Measurements from ENCODE around the gene RIMKLB. TPM values are rescaled to one million over a fixed set of nuclear protein-coding genes. Genes with fewer than 3 reads are reported as not detected.
"Not testable (repeated sequence)": the region's sequence is repeated elsewhere in the genome, so short reads cannot be mapped to it uniquely, and the experiment has no call there.

The RIMKLB gene
- total RNA-seq, 1 donor from 2014 or later, result 59.8 TPM

DNA sequence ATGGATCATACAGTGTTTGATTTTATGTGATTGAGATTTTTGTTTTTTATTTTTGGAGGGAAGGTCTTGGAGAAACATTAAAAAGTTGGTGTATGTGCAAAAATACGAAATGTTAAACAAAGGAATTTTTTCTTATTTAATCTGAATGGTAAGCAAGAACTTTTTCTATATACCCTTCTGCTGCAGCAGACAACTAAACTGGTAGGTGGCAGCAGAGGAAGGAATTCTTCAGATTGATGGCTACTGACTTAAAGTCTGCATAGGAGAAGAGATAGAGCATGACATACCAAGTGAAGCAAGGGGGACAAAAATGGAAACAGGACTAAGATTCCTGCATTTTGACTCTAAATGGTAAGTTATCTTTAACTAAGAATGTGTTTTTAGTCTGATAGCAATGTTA lies 82.6 kb downstream of the RIMKLB start:
- Mint-ChIP-seq H3K4me1 (ENCODE audit: unreplicated experiment) (no peaks in the 10 kb centered on the region), H3K27ac (no peak overlapping the region), H3K27me3 (no peaks in the 10 kb centered on the region), H3K36me3 (peaks cover 34% of the 10 kb centered on the region), H3K4me3 (no peak overlapping the region), H3K9me3 (no peaks in the 10 kb centered on the region)
- no peak for DNase-seq (ENCODE audit: extremely low spot score, unreplicated experiment)
- TF ChIP-seq, protein P1, sequence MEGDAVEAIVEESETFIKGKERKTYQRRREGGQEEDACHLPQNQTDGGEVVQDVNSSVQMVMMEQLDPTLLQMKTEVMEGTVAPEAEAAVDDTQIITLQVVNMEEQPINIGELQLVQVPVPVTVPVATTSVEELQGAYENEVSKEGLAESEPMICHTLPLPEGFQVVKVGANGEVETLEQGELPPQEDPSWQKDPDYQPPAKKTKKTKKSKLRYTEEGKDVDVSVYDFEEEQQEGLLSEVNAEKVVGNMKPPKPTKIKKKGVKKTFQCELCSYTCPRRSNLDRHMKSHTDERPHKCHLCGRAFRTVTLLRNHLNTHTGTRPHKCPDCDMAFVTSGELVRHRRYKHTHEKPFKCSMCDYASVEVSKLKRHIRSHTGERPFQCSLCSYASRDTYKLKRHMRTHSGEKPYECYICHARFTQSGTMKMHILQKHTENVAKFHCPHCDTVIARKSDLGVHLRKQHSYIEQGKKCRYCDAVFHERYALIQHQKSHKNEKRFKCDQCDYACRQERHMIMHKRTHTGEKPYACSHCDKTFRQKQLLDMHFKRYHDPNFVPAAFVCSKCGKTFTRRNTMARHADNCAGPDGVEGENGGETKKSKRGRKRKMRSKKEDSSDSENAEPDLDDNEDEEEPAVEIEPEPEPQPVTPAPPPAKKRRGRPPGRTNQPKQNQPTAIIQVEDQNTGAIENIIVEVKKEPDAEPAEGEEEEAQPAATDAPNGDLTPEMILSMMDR (conservative IDR thresholded peaks at IDR 0.05), result peak; percentile 64

DNA sequence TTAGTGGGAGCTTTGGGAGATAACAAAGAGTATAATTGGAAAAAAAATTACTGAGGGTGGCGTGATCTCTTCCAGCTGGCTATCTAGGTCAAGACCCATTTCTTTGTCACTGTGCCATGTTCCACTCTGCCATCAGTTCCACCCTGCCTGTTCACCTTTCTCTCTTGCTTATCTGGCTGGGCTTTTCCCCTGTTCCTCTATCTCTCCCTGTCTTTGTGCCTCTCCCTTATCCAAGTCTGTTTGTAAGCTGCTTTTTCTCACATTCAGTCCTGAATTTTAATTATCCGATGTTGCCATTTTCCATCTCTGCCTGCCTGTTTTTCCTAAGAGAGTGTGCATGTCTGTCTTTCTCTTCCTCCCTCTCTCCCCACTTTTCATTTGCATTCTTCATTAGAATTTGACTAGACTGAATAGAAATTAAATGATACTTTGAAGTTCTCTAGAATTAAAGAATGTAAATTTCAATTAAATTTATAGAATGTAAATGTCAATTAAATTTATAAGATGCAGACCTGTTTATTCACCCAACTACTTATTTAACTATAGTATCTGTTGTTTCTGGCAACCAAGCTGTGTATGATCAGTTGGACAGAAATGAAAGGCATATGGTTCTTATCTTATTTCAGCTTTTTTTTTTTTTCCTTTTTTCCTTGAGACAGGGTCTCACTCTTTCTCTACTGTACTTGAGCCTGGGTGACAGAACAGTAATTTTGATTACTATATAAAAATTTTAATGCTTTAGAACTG lies 83.8 kb downstream of the RIMKLB start:
- H3K4me3 Mint-ChIP-seq, result no peak overlapping the region
- DNase-seq (ENCODE audit: extremely low spot score, unreplicated experiment), result no peak
- H3K36me3 Mint-ChIP-seq, result peaks cover 27% of the 10 kb centered on the region
- H3K9me3 Mint-ChIP-seq, result no peaks in the 10 kb centered on the region
- no peaks in the 10 kb centered on the region for H3K4me1 Mint-ChIP-seq (ENCODE audit: unreplicated experiment)
- H3K27ac Mint-ChIP-seq, result no peak overlapping the region
- no peaks in the 10 kb centered on the region for H3K27me3 Mint-ChIP-seq
- TF ChIP-seq, protein P1 (conservative IDR thresholded peaks at IDR 0.05), result no peak

DNA sequence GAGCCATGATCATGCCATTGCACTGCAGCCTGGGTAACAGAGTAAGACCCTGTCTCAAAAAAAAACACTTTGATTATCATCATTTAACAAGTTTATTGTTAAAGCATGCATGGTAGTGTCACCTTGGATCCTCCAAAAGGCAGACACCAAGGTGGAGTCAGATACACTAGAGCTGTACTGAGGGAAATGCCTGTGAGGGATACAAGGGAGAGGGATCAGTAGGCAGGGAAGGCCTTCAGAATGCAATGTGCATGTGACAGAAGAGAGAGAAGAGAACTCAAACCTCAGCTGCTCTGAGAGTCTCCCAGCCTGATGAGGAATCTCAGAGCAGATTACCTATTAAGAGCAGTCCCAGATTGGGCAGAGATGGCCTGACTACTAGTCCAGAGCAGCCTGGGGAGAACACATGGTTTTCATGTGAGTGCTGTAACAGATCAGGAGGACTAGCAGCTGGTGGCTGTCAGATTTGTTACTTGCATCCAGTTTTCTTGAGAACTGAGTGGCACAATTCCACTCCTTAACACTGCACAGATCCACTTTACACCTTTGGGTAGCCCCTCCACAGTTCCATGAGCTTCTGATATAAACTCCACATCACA lies 86.6 kb downstream of the RIMKLB start:
- no peaks in the 10 kb centered on the region for H3K9me3 Mint-ChIP-seq
- H3K27ac Mint-ChIP-seq, result no peak overlapping the region
- TF ChIP-seq, protein P1 (conservative IDR thresholded peaks at IDR 0.05), result no peak
- peaks cover 19% of the 10 kb centered on the region for H3K36me3 Mint-ChIP-seq
- H3K27me3 Mint-ChIP-seq, result peaks cover 10% of the 10 kb centered on the region
- DNase-seq (ENCODE audit: extremely low spot score, unreplicated experiment), result no peak
- H3K4me3 Mint-ChIP-seq, result no peak overlapping the region
- H3K4me1 Mint-ChIP-seq (ENCODE audit: unreplicated experiment), result no peaks in the 10 kb centered on the region

DNA sequence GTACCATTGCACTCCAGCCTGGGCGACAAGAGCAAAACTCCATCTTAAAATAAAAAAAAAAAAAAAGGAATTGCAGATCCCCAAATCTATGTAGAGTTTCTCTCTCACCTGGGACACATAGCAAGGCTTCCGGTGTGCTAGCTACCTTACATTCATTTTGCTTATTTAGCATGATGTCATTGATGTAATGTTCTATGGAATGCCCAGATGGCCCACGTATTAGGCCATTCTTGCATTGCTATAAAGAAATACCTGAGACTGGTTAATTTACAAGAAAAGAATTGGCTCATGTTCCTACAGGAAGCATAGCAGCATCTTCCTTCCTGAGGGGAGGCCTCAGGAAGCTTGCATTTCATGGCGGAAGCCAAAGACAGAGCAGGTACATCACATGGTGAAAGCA lies 87.7 kb downstream of the RIMKLB start:
- peaks cover 15% of the 10 kb centered on the region for H3K36me3 Mint-ChIP-seq

DNA sequence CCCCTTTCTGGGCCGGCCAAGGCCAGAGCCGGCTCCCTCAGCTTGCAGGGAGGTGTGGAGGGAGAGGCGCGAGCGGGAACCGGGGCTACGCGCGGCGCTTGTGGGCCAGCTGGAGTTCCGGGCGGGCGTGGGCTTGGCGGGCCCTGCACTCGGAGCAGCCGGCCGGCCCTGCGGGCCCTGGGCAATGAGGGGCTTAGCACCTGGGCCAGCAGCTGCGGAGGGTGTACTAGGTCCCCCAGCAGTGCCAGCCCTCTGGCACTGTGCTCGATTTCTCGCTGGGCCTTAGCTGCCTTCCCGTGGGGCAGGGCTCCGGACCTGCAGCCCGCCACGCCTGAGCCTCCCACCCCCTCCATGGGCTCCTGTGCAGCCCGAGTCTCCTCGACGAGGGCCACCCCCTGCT lies 89.4 kb downstream of the RIMKLB start:
- H3K27ac Mint-ChIP-seq; DNase-seq (ENCODE audit: extremely low spot score, unreplicated experiment); H3K4me1 Mint-ChIP-seq (ENCODE audit: unreplicated experiment); H3K9me3 Mint-ChIP-seq; H3K4me3 Mint-ChIP-seq: not testable (repeated sequence)
- Mint-ChIP-seq H3K27me3 (peaks cover 14% of the 10 kb centered on the region), H3K36me3 (peaks cover 14% of the 10 kb centered on the region)

More for the DNA sequence above, 87.7 kb downstream of the RIMKLB start:
- H3K27me3 Mint-ChIP-seq, result peaks cover 14% of the 10 kb centered on the region
- TF ChIP-seq, protein P1 (conservative IDR thresholded peaks at IDR 0.05), result no peak
- H3K27ac Mint-ChIP-seq, result no peak overlapping the region
- H3K4me3 Mint-ChIP-seq, result no peak overlapping the region
- no peak for DNase-seq (ENCODE audit: extremely low spot score, unreplicated experiment)
- no peaks in the 10 kb centered on the region for H3K9me3 Mint-ChIP-seq
- no peaks in the 10 kb centered on the region for H3K4me1 Mint-ChIP-seq (ENCODE audit: unreplicated experiment)

DNA sequence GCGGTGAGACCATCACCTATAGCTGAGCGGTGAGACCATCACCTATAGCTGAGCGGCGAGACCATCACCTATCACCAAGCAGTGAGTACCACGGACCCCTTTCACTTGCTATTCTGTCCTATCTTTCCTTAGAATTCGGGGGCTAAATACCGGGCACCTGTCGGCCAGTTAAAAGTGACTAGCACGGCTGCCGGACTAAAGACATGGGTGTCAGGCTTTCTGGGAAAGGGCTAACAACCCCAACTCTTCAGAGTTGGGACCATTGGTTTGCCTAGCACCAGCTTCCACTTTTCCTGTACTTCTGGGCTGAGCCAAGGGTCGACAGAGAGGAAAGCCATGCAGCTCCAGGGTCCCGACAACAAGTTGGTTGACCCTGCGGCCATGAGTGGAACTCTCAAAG lies 90.9 kb downstream of the RIMKLB start:
- not testable (repeated sequence) for H3K4me1 Mint-ChIP-seq (ENCODE audit: unreplicated experiment); H3K27ac Mint-ChIP-seq; DNase-seq (ENCODE audit: extremely low spot score, unreplicated experiment); H3K9me3 Mint-ChIP-seq
- peaks cover 14% of the 10 kb centered on the region for H3K27me3 Mint-ChIP-seq
- peaks cover 11% of the 10 kb centered on the region for H3K36me3 Mint-ChIP-seq
- H3K4me3 Mint-ChIP-seq, result peak overlapping the region; percentile 86

DNA sequence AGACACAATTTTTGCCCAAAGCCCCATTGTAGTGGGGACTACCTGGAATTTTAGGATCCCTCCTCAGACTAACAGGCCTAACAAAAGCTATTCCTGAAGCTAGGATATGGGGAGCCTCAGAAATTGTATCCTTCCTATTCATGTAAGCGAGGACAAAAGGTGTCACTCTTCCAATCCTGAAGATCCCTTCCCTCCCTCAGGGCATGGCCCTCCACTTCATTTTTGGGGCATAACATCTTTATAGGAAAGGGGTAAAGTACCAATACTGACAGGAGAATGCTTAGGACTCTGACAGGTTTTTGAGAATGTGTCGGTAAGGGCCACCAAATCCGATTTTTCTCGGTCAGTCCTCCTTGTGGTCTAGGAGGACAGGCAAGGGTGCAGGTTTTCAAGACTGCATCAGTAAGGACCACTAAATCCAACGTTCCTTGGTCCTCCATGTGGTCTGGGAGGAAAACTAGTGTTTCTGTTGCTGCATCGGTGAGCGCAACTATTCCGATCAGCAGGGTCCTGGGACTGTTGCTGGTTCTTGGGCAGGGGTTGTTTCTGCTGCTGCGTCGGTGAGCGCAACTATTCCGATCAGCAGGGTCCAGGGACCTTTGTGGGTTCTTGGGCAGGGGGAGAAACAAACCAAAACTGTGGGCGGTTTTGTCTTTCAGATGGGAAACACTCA lies 91.7 kb downstream of the RIMKLB start:
- peaks cover 12% of the 10 kb centered on the region for H3K36me3 Mint-ChIP-seq
- H3K27me3 Mint-ChIP-seq, result peaks cover 14% of the 10 kb centered on the region
- peak overlapping the region; percentile 86 for H3K4me3 Mint-ChIP-seq
- not testable (repeated sequence) for DNase-seq (ENCODE audit: extremely low spot score, unreplicated experiment); H3K27ac Mint-ChIP-seq; H3K9me3 Mint-ChIP-seq; H3K4me1 Mint-ChIP-seq (ENCODE audit: unreplicated experiment)

DNA sequence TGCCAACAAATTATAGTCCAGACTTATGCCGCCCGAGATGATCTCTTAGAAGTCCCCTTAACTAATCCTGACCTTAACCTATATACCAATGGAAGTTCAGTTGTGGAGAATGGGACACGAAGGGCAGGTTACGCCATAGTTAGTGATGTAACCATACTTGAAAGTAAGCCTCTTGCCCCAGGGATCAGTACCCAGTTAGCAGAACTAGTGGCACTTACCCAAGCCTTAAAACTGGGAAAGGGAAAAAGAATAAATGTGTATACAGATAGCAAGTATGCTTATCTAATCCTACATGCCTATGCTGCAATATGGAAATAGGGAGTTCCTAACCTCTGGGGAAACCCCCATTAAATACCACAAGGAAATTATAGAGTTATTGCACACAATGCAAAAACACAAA lies 95.4 kb downstream of the RIMKLB start:
- not testable (repeated sequence) for DNase-seq (ENCODE audit: extremely low spot score, unreplicated experiment); H3K9me3 Mint-ChIP-seq; H3K27ac Mint-ChIP-seq; H3K4me1 Mint-ChIP-seq (ENCODE audit: unreplicated experiment); H3K4me3 Mint-ChIP-seq
- H3K36me3 Mint-ChIP-seq, result peaks cover 20% of the 10 kb centered on the region
- H3K27me3 Mint-ChIP-seq, result peaks cover 14% of the 10 kb centered on the region

DNA sequence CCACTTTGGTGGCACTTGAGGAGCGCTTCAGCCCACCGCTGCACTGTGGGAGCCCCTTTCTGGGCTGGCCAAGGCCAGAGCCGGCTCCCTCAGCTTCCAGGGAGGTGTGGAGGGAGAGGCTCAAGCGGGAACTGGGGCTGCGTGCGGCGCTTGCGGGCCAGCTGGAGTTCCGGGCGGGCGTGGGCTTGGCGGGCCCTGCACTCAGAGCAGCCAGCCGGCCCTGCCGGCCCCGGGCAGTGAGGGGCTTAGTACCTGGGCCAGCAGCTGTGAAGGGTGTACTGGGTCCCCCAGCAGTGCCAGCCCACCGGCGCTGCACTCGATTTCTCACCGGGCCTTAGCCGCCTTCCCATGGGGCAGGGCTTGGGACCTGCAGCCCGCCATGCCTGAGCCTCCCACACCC lies 96.8 kb downstream of the RIMKLB start:
- not testable (repeated sequence) for H3K4me1 Mint-ChIP-seq (ENCODE audit: unreplicated experiment); H3K27ac Mint-ChIP-seq; DNase-seq (ENCODE audit: extremely low spot score, unreplicated experiment); H3K4me3 Mint-ChIP-seq; H3K27me3 Mint-ChIP-seq
- Mint-ChIP-seq H3K9me3 (peaks cover 14% of the 10 kb centered on the region), H3K36me3 (peaks cover 20% of the 10 kb centered on the region)
